SK-N-DZ (cell line): ENCODE measurements around the gene ARHGAP11A.

Experiments
- DNase-seq: peaks from one replicate; pipeline ENCODE4 v3.0.0-alpha.2; 2015; ENCODE audit warnings: low spot score

ARHGAP11A gene

GRCh38 chr15:32656496-32656895 is 41.2 kb downstream of the ARHGAP11A start:
- no peak for DNase-seq

DNA sequence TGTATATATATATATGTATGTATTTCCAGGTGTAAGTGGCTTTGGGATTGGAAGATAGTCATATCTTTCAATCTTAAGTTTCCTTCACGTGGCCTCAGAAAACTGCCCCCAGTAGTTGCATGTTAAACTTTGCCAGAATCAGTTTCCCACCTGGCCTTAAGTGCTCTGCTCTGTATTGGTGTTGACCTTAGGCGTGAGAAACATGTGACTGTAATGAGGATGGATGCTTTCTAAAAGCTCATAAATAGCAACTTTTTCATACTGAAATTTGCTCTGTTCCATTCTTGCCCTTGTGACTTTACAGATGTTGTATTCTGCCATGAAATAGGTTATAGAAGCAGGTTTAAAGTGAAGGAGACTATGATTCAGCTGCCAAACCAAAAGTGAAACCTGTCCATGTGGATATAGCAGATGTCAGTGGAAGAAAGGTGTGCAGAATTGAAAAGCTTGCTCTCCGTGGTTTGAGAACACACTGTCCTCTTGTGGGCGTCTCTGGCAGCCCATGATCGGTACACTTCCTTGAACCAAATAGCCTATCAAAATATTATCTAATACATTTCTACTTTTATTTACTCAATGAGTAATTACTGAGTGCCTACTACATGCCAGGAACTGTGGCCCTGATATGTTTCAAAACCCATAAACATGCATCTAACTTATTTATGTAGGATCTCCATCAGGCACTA is 42.0 kb downstream of the ARHGAP11A start:
- DNase-seq: no peak

DNA sequence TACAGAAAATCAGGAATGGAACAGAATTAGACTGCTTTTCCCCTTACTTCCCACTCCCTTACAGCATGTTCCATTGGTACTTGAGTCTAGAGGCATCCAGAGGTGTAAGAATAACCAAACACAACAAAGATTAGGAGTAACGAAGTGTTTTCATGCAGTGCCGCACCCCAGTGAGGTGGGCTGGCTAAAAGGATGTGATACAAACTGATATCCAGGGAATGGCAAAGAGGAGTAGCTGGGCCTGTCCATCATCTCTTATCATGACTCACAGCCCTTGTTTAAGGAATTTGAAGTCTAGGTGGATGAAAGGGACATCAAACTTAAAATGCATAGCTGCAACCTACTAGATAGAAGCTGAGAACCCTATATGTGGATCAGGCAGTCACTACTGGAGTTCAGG is 42.6 kb downstream of the ARHGAP11A start:
- no peak for DNase-seq

GRCh38 chr15:32659340-32660155 is 44.2 kb downstream of the ARHGAP11A start:
- no peak for DNase-seq

GRCh38 chr15:32663671-32664070 is 48.4 kb downstream of the ARHGAP11A start:
- DNase-seq: peak; percentile 68

DNA sequence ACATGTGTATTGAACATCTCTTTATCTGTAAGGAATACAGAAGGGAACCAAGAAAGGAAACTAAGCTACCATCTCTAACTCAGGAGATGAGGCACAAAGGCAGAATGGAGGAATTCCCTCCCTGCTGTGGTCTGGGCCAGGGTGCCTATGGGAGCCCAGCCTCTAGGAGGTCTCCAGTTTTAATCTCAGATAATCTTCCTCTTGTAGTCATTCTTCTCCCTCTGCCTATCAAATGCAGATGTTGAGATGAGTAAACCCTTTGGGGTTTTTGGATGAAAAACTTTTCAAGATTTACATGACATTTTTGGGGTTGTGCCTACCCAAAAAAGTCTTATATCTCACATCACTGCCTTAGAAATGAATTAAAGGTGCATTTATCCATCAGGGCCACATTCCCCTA is 49.5 kb downstream of the ARHGAP11A start:
- DNase-seq: no peak

GRCh38 chr15:32667321-32667720 is 52.0 kb downstream of the ARHGAP11A start:
- DNase-seq: no peak

GRCh38 chr15:32668942-32669341 is 53.6 kb downstream of the ARHGAP11A start:
- DNase-seq: no peak

- DNase-seq: no peak
These were observed 54.8 kb downstream of the ARHGAP11A start for GRCh38 chr15:32669896-32670611.

GRCh38 chr15:32670623-32671022 is 55.3 kb downstream of the ARHGAP11A start:
- no peak for DNase-seq

DNA sequence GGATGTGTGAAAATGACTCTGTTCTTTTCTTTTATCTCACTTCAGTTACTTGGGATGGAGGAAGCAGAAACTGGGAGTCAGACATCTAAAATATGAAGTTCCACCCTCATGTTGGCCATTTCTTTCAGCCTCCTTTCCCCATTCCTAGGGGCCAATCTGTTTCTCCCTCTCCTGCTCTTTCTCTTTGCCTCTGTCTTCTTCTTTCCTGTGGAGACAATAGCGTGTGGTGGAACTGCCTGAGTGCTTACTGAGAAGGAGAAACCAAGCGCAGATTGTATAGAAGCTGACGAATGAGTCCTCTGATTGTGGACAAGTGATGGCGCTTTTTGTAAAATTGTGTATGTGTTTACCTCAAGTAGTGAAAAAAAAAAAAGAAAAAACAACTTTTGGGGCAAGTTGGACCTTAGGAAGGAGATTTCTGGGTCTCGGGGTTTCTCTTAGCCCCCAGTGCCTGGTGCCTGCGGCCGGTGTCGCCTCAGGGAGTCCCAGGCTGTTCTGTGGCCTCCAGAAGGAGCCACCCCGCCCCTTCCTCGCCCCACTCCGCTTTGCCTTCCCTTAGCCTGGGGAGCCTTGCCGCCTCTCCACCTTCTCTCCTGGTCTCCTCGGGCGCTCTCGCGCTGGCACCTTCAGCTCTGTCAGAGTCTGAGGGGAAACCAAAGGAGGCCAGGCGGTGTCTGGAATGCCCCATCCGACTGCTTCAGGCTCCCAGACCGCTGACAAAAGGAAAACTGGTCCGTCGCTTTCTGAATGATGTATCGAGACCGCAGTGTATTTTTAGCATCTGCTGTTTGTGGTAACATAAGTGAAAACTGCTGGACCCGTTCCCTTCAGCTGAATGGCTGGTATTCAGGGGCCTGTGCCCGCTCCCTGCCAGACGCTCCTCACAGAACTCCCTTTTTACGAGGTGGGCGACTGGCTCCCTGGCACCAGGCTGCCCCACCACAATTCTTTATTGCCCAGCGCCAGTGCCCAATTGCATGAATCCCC is 56.3 kb downstream of the ARHGAP11A start:
- no peak for DNase-seq

DNA sequence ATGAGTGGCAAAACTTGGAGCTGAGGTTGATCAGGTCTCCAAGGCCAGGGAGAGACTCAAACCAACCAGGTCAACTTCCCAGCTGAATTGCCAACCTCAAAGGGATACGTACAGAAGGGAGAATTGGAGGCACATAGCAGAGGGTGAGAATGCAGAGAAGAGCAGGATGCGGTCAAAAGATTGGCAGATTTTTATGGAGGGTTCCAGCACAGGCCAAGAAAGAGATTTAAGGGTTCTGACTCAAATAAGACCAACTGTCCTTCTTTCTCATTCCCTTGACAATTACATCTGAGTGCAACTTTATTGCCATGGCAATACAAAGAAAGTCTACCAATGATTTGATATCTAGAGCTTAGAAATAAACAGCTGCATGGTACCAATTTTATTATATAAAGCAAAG is 59.4 kb downstream of the ARHGAP11A start:
- no peak for DNase-seq

DNA sequence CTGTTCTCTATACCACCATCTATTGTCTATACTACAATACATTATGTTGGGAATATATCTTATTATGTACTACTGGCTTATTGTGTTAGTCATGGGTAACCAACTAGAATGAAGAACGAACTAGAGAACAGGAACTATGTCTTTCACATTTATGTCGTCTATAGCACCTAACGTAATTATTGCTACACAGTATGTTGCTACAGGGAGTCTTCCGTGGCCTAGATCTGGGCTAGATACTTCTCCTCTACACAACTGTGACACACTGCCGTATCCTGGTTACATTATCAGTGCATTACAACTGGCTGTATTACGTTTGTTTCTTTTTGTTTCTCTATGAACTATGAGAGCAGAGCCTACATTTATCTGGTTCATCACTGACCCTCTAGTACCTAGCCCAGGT is 60.2 kb downstream of the ARHGAP11A start:
- DNase-seq: no peak

GRCh38 chr15:32676169-32676568 is 60.9 kb downstream of the ARHGAP11A start:
- no peak for DNase-seq

DNA sequence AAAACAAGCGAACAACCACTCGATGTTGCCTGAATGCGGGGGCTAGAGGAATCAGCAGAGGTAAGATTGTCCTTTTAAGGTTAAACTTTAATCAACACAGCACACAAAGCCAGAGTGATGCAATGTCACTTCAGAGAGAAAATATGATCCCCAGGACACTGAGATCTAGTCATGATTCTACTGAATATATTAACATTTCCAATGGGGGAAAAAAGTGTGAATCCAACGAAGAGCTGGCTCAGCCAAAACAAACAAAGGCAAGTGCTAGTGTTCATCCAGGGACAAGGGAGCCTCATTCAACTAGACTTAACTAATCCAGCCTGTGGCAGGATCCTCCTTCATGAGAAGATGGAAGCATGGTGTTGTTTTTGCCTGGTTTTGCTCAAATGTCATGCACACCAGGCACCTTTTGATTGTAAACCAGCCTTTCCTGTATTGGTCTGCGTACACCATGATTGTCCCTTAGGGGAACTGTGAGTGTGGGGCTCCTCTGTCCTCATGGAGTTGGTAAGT is 62.0 kb downstream of the ARHGAP11A start:
- no peak for DNase-seq

GRCh38 chr15:32679298-32679690 is 64.0 kb downstream of the ARHGAP11A start:
- DNase-seq: no peak

- DNase-seq: no peak
These were observed 67.3 kb downstream of the ARHGAP11A start for GRCh38 chr15:32682569-32682968.

DNA sequence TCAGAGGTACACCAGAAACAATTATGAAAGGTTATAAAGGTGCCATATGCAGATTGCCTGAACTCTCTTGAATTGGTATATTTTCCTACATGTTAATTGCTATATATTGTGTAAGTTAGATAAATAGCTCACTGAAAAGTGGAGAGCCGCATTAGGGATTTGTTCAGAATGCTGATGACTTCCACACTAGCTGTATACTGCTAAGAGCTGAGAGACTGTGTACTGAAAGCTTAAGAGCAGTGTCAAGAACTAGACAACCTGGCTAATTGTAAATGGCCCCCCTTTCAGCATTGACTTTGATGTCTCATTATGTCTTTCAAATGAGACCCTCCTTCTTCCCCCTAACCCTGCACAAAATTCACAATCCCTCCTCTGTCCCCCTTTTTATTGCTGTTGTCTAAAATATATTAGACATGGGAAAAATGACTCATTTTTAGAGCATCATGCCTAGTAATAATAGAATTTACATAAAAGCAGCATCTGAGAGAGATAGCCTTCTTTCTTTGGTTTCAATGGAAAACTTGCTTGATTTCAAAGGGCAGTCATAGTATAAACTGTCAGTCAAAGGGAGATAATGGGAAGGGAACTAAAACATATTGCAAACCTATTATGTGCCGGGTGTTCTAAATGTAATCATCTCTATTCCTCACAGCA is 67.8 kb downstream of the ARHGAP11A start:
- DNase-seq: no peak

DNA sequence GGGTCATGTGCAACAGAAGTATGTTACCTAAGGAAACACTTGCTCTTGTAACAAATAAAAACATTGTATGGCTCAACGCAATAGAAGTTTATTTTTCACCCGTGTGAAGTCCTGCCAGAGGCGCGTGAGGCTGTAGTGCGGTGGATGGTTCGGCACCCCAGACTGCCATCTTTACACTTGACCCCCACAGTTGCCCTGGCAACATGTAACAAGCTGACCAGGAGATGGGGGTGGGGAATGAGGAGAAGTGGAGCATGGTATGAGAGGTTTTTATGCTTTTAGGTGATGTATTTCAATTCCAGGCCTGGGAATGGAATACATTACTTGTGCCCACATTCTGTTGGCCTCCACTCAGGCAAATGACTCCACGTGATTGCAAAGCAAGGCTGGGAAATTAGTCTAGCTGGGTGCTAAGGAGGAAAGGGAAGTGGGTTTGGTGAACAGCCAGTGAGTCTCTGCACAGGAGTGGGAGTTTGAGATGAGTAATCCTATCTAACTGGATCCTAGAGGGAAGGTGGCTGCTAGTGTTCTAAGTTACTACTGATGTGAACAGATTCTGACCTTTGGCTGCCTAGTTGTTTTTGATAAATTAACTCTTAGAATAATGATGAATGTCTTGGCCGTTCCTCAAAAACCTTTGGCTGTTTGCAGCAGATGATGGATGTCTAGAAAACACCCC is 68.7 kb downstream of the ARHGAP11A start:
- no peak for DNase-seq

GRCh38 chr15:32685576-32685975 is 70.3 kb downstream of the ARHGAP11A start:
- no peak for DNase-seq
